Amniotic epithelial cell (primary cell): ENCODE measurements around the gene OR2F2.

Experiments
- DNase-seq: peaks from one replicate; pipeline ENCODE4 v3.0.0-alpha.2; 2010; ENCODE audit warnings: low read depth

Gene OR2F2

GRCh38 chr7:143914938-143915652 is 19.9 kb upstream of the OR2F2 start:
- DNase-seq = no peak

- DNase-seq = peak; percentile 85
These were observed 10.2 kb upstream of the OR2F2 start for GRCh38 chr7:143924851-143925250.

GRCh38 chr7:143929224-143929920 is 5.7 kb upstream of the OR2F2 start:
- DNase-seq = peak; percentile 49

- peak; percentile 65 for DNase-seq
These were observed 3.3 kb upstream of the OR2F2 start for GRCh38 chr7:143931739-143932138.

GRCh38 chr7:143936087-143937009 is 1.3 kb downstream of the OR2F2 start:
- DNase-seq = peak; percentile 100

- DNase-seq = peak; percentile 52
These were observed 3.6 kb downstream of the OR2F2 start for GRCh38 chr7:143938379-143939243.

GRCh38 chr7:143945423-143945822 is 10.4 kb downstream of the OR2F2 start:
- no peak for DNase-seq

GRCh38 chr7:143947111-143947510 is 12.1 kb downstream of the OR2F2 start:
- no peak for DNase-seq

- no peak for DNase-seq
These were observed 13.7 kb downstream of the OR2F2 start for GRCh38 chr7:143948733-143949132.

- no peak for DNase-seq
These were observed 18.4 kb downstream of the OR2F2 start for GRCh38 chr7:143953421-143953820.

- peak; percentile 51 for DNase-seq
These were observed 19.1 kb downstream of the OR2F2 start for GRCh38 chr7:143954135-143954534.

- no peak for DNase-seq
These were observed 19.5 kb downstream of the OR2F2 start, which contains the start of gene OR2F1 for GRCh38 chr7:143954544-143954943. Gene OR2F1, plus strand, starts transcription at chr7:143954844. Its CDS starts 5,127 bp downstream, at chr7:143959971.

- DNase-seq = no peak
These were observed 23.7 kb downstream of the OR2F2 start for GRCh38 chr7:143958781-143959180.

- DNase-seq = peak; percentile 55
These were observed 26.0 kb downstream of the OR2F2 start for GRCh38 chr7:143960813-143961610.

- DNase-seq = peak; percentile 83
These were observed 30.2 kb downstream of the OR2F2 start for GRCh38 chr7:143965280-143965679.

GRCh38 chr7:143967398-143967797 is 32.4 kb downstream of the OR2F2 start:
- no peak for DNase-seq

- DNase-seq = no peak
These were observed 38.9 kb downstream of the OR2F2 start for GRCh38 chr7:143973870-143974416.

- peak; percentile 67 for DNase-seq
These were observed 39.4 kb downstream of the OR2F2 start for GRCh38 chr7:143974459-143974858.

GRCh38 chr7:143975617-143976016 is 40.6 kb downstream of the OR2F2 start:
- no peak for DNase-seq

GRCh38 chr7:143978585-143978984 is 43.6 kb downstream of the OR2F2 start:
- DNase-seq = peak; percentile 51
